Choroid plexus epithelial cell (primary cell): Measurements from ENCODE around the gene MRPS34.

Experiments
- DNase-seq: peaks from one replicate; pipeline ENCODE4 v3.0.0-alpha.2; 2010; ENCODE audit warnings: low read depth
- H3K4me3 ChIP-seq: 2 replicates; pipeline ENCODE4 v1.5.1; 2011; ENCODE audit warnings: low read depth, mild to moderate bottlenecking, control low read depth, low read length, moderate library complexity
- TF ChIP-seq, protein P1 (sequence below): conservative IDR thresholded peaks from 2 replicates; pipeline ENCODE4 v1.5.1; 2011; ENCODE audit warnings: low read depth, mild to moderate bottlenecking, control low read depth, inconsistent platforms, low read length, moderate library complexity

MRPS34 gene

DNA sequence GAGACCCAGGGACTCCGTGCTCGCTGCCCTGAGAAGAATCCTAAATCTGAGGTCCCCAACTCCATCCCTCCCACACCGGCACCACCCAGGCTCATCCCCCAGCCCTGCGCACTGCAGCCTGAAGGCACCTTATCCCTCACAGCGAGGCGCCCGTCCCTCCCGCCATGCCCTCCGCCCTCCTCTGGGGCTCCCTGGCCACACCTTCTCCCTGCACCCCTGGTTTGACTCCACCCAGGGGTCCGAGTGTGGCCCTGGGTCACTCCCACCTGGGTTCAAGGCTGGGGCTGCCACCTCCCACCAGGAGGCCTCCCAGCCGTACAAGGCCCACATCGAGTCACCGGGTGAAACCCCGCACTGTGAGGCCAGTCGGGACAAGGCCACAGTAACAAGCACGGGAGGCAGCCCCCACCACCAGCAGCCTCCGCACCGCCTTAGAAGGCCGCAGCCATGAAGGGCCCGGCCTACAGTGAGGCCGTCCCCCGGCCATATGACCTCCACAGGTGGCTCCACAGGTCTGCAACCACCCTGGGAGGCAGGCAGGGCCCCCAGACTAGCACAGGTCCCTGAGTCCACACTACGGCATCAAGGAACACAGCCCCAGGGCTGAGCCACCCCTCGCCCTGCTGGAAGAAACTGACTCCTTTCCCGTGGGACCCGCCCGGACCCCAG lies 45.4 kb upstream of the MRPS34 start:
- no peak overlapping the region for H3K4me3 ChIP-seq
- no peak for DNase-seq
- TF ChIP-seq, protein P1, sequence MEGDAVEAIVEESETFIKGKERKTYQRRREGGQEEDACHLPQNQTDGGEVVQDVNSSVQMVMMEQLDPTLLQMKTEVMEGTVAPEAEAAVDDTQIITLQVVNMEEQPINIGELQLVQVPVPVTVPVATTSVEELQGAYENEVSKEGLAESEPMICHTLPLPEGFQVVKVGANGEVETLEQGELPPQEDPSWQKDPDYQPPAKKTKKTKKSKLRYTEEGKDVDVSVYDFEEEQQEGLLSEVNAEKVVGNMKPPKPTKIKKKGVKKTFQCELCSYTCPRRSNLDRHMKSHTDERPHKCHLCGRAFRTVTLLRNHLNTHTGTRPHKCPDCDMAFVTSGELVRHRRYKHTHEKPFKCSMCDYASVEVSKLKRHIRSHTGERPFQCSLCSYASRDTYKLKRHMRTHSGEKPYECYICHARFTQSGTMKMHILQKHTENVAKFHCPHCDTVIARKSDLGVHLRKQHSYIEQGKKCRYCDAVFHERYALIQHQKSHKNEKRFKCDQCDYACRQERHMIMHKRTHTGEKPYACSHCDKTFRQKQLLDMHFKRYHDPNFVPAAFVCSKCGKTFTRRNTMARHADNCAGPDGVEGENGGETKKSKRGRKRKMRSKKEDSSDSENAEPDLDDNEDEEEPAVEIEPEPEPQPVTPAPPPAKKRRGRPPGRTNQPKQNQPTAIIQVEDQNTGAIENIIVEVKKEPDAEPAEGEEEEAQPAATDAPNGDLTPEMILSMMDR: no peak

DNA sequence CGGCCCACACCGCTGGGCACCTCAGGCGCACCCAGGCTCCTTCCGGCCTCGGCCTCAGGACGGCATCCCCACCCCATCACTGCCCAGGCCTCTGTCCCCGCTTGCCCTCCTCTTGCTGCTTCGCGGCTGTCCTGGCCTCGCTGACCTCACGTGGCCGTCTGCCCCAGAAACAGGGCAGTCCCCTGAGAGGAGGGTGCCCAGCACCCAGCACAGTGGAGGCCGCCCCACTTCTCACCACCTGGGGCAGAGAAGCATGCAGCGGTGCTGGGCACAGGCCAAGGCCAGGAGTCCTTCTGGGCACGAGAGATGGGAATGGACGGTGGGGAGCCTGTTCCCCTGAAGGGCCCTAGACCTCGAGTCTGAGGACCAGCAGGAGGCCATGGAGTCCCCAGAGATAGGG lies 44.8 kb upstream of the MRPS34 start:
- TF ChIP-seq, protein P1: no peak
- no peak overlapping the region for H3K4me3 ChIP-seq
- DNase-seq: no peak

DNA sequence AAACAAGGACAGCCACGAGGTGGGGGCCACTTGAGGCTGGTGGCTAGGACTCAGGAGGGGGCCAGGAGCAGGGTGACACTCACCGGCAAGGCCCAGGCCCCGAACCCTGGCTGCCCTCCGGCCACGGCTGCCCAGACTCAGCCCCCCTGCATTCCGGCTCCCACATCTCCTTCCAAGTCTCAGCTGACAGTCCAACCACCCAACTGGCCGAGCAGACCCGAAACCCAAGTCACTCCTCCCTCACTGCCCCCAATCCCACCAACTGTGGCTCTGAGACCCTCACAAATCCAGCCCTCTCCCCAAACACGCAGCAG lies 44.3 kb upstream of the MRPS34 start:
- DNase-seq: no peak
- TF ChIP-seq, protein P1: no peak

DNA sequence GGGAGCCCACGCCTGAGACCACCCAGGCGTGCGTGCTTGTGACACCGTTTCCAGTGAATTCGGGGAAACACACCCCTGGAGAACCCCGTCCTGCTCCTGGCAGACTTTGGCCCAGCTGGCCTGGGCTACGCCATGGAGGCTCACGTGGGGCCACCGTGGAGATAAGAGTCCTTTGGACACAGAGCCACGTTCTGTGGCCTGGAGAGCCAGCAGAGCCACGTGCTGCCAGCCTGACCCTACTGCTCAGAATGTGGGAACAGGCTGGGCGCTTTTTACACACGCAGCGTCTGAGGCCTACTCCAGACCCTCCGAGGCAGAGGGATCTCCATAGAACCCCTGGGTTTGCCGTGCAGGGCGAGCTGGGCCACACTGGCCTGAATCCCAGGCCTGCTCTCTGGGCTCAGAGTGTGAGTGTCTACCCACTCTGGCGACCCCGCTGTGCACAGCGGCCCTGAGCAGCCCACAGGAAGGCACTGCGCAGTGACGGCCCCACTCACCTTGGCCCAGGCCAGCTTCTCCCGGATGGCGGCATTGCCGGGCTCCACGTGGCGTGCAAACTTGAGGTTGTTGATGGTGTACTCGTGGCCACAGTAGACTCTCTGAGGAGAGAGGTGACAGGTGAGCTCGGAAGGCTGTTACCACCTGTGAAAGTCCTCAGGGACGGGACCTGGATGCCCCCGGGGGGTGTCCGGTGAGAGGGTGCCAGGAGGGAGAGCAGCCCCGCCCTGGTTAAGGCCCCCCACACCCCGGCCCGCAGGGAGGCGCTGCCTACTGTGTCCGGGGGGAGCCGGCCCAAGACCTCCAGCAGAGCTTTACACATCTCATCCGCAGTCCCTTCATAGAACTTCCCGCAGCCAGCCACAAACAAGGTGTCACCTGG lies 43.7 kb upstream of the MRPS34 start:
- no peak overlapping the region for H3K4me3 ChIP-seq
- TF ChIP-seq, protein P1: no peak
- no peak for DNase-seq

More for the DNA sequence above, 44.3 kb upstream of the MRPS34 start:
- no peak overlapping the region for H3K4me3 ChIP-seq

DNA sequence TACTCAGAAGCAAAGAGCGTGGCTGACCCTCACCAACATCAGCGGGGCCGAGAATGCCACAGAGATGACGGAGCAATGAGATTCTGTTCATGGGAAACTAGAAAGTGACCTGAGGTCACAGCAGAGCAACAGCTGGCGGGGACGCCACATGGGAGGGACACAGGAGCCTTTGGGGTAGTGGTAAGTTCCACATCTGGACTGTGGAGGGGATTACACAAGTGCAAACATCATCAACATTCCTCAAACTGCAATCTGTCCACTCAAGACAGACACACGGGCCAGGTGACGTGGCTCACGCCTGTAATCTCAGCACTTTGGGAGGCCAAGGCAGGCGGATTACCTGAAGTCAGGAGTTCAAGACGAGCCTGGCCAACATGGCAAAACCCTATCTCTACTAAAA lies 42.5 kb upstream of the MRPS34 start:
- TF ChIP-seq, protein P1: no peak
- DNase-seq: no peak
- no peak overlapping the region for H3K4me3 ChIP-seq

DNA sequence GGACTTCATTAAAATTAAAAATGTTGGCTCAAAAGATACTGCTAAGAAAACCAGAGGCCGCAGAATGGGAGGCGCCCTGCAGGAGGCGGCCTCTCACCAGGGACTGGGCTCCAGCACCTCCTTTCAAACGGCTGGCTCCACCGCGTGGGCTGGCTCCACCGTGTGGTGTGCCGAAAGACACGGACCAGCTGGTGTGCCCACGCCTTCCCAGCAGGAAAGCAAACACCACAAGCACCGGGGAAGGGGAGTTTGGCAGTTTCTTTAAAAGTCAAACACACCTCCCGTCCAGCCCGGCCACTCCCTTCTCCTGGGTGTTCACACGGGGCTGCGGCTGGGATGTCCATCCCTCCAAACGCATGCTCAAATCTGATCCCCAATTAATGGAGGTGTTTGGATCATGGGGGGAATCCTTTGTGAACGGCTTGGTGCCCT lies 39.8 kb upstream of the MRPS34 start:
- peak; percentile 84 for DNase-seq
- no peak overlapping the region for H3K4me3 ChIP-seq
- TF ChIP-seq, protein P1: peak; percentile 76
